HG03060 (cell line): ENCODE data around the gene PAM16.

Source experiments
- ATAC-seq: cut with Tn5 transposase; IDR thresholded peaks from one replicate; pipeline ENCODE4 v1.9.1; 2021; ENCODE audit warnings: low read depth, moderate number of reproducible peaks; ENCODE audit not compliant: unreplicated experiment

Gene PAM16

GRCh38 chr16:4372001-4372577, 21.0 kb upstream of the PAM16 start:
- ATAC-seq = no peak

- no peak for ATAC-seq
Measured at GRCh38 chr16:4371357-4372000, 20.4 kb upstream of the PAM16 start, which contains the start of gene VASN. TSS of gene VASN (plus strand) at chr16:4371848. CDS start at chr16:4380878, 9,030 bp downstream.

GRCh38 chr16:4370570-4371356, 19.6 kb upstream of the PAM16 start:
- no peak for ATAC-seq

- ATAC-seq = no peak
Measured at GRCh38 chr16:4370151-4370550, 19.0 kb upstream of the PAM16 start.

- no peak for ATAC-seq
Measured at GRCh38 chr16:4369007-4369733, 18.0 kb upstream of the PAM16 start.

GRCh38 chr16:4367393-4367856, 16.3 kb upstream of the PAM16 start:
- ATAC-seq = no peak

GRCh38 chr16:4366016-4366415, 14.9 kb upstream of the PAM16 start:
- ATAC-seq = no peak

- no peak for ATAC-seq
Measured at GRCh38 chr16:4365615-4366014, 14.5 kb upstream of the PAM16 start.

GRCh38 chr16:4365014-4365406, 13.9 kb upstream of the PAM16 start:
- ATAC-seq = no peak

GRCh38 chr16:4364196-4365013, 13.3 kb upstream of the PAM16 start:
- ATAC-seq = no peak

- ATAC-seq = no peak
Measured at GRCh38 chr16:4362476-4363135, 11.5 kb upstream of the PAM16 start.

GRCh38 chr16:4361944-4362311, 10.8 kb upstream of the PAM16 start:
- no peak for ATAC-seq

- no peak for ATAC-seq
Measured at GRCh38 chr16:4361033-4361943, 10.2 kb upstream of the PAM16 start.

- no peak for ATAC-seq
Measured at GRCh38 chr16:4360538-4361021, 9.5 kb upstream of the PAM16 start.

- no peak for ATAC-seq
Measured at GRCh38 chr16:4359914-4360313, 8.8 kb upstream of the PAM16 start.

GRCh38 chr16:4358831-4359561, 7.9 kb upstream of the PAM16 start:
- no peak for ATAC-seq

GRCh38 chr16:4358236-4358635, 7.1 kb upstream of the PAM16 start:
- no peak for ATAC-seq

GRCh38 chr16:4356820-4357219, 5.7 kb upstream of the PAM16 start:
- no peak for ATAC-seq
